Testis (tissue), 5 donors: Measurements from ENCODE around the gene CDH19. TPM values are rescaled to one million over a fixed set of nuclear protein-coding genes. Genes with fewer than 3 reads are reported as not detected.

Experiments
- DNase-seq: peaks from one replicate; pipeline ENCODE4 v3.0.0-alpha.2; 2019
- H3K27ac ChIP-seq, 2 donors: fragments of 200-600 bp; sonication (generic); one replicate each; pipeline ENCODE4 v1.5.1; 2019
- H3K27me3 ChIP-seq: fragments of 200-600 bp; sonication (generic); one replicate; pipeline ENCODE4 v1.5.1; 2019
- H3K36me3 ChIP-seq: fragments of 200-600 bp; sonication (generic); one replicate; pipeline ENCODE4 v1.5.1; 2017; ENCODE audit warnings: low read depth; ENCODE audit errors: missing control alignments
- H3K4me1 ChIP-seq: fragments of 200-600 bp; sonication (generic); one replicate; pipeline ENCODE4 v1.5.1; 2019
- H3K4me3 ChIP-seq, 2 donors: fragments of 200-600 bp; sonication (generic); one replicate each; pipeline ENCODE4 v1.5.1; 2017 to 2019
- H3K9me3 ChIP-seq: fragments of 200-600 bp; sonication (generic); one replicate; pipeline ENCODE4 v1.5.1; 2017
- CTCF ChIP-seq, 3 experiments: fragments of 450-650 bp in 2 of 3; fragments of 200-600 bp in 1 of 3; sonication (generic) in 1 of 3; IDR thresholded peaks; one replicate each; pipeline ENCODE4 v1.5.1; 2016 to 2019; ENCODE audit warnings: antibody characterized with exemption in 3 of 3, mild to moderate bottlenecking in 2 of 3, moderate library complexity in 1 of 3
- POLR2A ChIP-seq: fragments of 450-650 bp; IDR thresholded peaks from one replicate; pipeline ENCODE4 v1.6.1; 2017; ENCODE audit warnings: antibody characterized with exemption, mild to moderate bottlenecking, moderate library complexity
- WGBS, 2 donors: methylation state at CpG; one replicate each; pipeline ENCODE4 v1.1.5; 2018; 5-methylcytosine and 5-hydroxymethylcytosine counted together
- intact Hi-C: fragments of 100-400 bp; cut with DNase I; formaldehyde crosslinking; loops from one replicate; pipeline ENCODE4 v1.15.1; 2023; ENCODE audit warnings: low total_unique reads
- long read RNA-seq, 2 donors: transcript quantifications; one replicate each; lab custom pipeline, GENCODE V29; 2026
- polyA plus RNA-seq: library from polyadenylated mRNA; stranded (reverse); fragments of 350-450 nt; fragmentation: Illumina TruSeq; extraction: RNeasy Lipid Tissue Mini Kit (QIAGEN cat#74804); gene quantifications from one replicate; pipeline ENCODE4 v1.2.3, GENCODE V29; 2014; ENCODE audit warnings: low read depth, low replicate concordance; ENCODE audit not compliant: insufficient read depth
- total RNA-seq, 2 donors: library from RNA; depleted of rRNA; stranded (reverse); fragments of >200 nt; gene quantifications; one replicate each; pipeline ENCODE4 v1.2.3, GENCODE V29; 2016

Gene CDH19
- total RNA-seq: 1 to 10 TPM; 3.3 to 5.2 TPM
- polyA plus RNA-seq: 1.3 TPM
- long read RNA-seq, donor 1, partial matches to known transcripts: 8 of 8 reads
- long read RNA-seq, donor 1, other reads (novel, unspliced or antisense): 0 of 8 reads
- long read RNA-seq, donor 2: 0 reads

- no peaks in the 10 kb centered on the region for H3K36me3 ChIP-seq
- no peaks in the 10 kb centered on the region for H3K27me3 ChIP-seq
- no peaks in the 10 kb centered on the region for H3K9me3 ChIP-seq
- no peak within 1 kb of the TSS for H3K27ac ChIP-seq
- no peak within 1 kb of the TSS for H3K4me3 ChIP-seq
- H3K4me1 ChIP-seq: no peaks in the 10 kb centered on the region
- no peak for DNase-seq
- 34 to 42% methylated on average over 9 of the region's 9 CpGs for WGBS, 2 donors
- TF ChIP-seq CTCF (IDR thresholded peaks at IDR 0.05) (no peak), POLR2A (no peak)
- intact Hi-C loops: no loop called here
These were observed at the start of gene CDH19 for GRCh38 chr18:66603941-66604627. CDH19 (minus strand) TSS chr18:66604090; CDS start chr18:66572204, 31,886 bp downstream.

GRCh38 chr18:66647671-66648070, 43.8 kb upstream of the CDH19 start:
- 91 to 95% methylated on average over 1 of the region's 1 CpG for WGBS, 2 donors
- Histone ChIP-seq H3K27me3 (no peaks in the 10 kb centered on the region), H3K36me3 (no peaks in the 10 kb centered on the region), H3K27ac (no peak overlapping the region), H3K4me3 (no peak overlapping the region), H3K4me1 (no peaks in the 10 kb centered on the region), H3K9me3 (no peaks in the 10 kb centered on the region)
- intact Hi-C loops: no loop called here
- DNase-seq: no peak
- no peak for TF ChIP-seq CTCF (IDR thresholded peaks at IDR 0.05)
- no peak for TF ChIP-seq POLR2A

GRCh38 chr18:66646609-66647008, 42.7 kb upstream of the CDH19 start:
- no peaks in the 10 kb centered on the region for H3K9me3 ChIP-seq
- no peak overlapping the region for H3K4me3 ChIP-seq
- H3K36me3 ChIP-seq: no peaks in the 10 kb centered on the region
- TF ChIP-seq POLR2A (no peak), CTCF (IDR thresholded peaks at IDR 0.05) (no peak)
- no peak for DNase-seq
- no peaks in the 10 kb centered on the region for H3K27me3 ChIP-seq
- 96 to 97% methylated on average over 2 of the region's 2 CpGs for WGBS, 2 donors
- intact Hi-C loops: no loop called here
- H3K4me1 ChIP-seq: no peaks in the 10 kb centered on the region
- no peak overlapping the region for H3K27ac ChIP-seq

GRCh38 chr18:66645983-66646382, 42.1 kb upstream of the CDH19 start:
- H3K4me1 ChIP-seq: no peaks in the 10 kb centered on the region
- no peak overlapping the region for H3K4me3 ChIP-seq
- 79% methylated on average over 1 of the region's 1 CpG for WGBS, 2 donors
- H3K9me3 ChIP-seq: no peaks in the 10 kb centered on the region
- no peak for DNase-seq
- no peaks in the 10 kb centered on the region for H3K27me3 ChIP-seq
- no peak overlapping the region for H3K27ac ChIP-seq
- intact Hi-C loops: no loop called here
- H3K36me3 ChIP-seq: no peaks in the 10 kb centered on the region
- TF ChIP-seq CTCF (IDR thresholded peaks at IDR 0.05) (no peak), POLR2A (no peak)

- Histone ChIP-seq H3K9me3 (no peaks in the 10 kb centered on the region), H3K36me3 (no peaks in the 10 kb centered on the region), H3K4me3 (no peak overlapping the region), H3K27ac (no peak overlapping the region), H3K4me1 (no peaks in the 10 kb centered on the region), H3K27me3 (no peaks in the 10 kb centered on the region)
- DNase-seq: no peak
- TF ChIP-seq CTCF (IDR thresholded peaks at IDR 0.05): no peak
- no peak for TF ChIP-seq POLR2A
- WGBS, 2 donors: 89 to 90% methylated on average over 4 of the region's 4 CpGs
- intact Hi-C loops: no loop called here
These were observed 37.2 kb upstream of the CDH19 start for GRCh38 chr18:66641056-66641455.
